NCI-H1092 treated with DMSO at 0.1 percent for 48 hours (cell line): Measurements from ENCODE around the gene FMN2.
A peak's percentile ranks its signal among the peaks of the same experiment; 100 is the strongest.
"Not testable (repeated sequence)": the region's sequence is repeated elsewhere in the genome, so short reads cannot be mapped to it uniquely, and the experiment has no call there.

Experiments used
- DNase-seq: peaks from one replicate; lab custom pipeline; 2025; lab: John Stamatoyannopoulos, UW

FMN2 gene

GRCh38 chr1:240138867-240139266 lies 47.2 kb downstream of the FMN2 start:
- DNase-seq, result no peak

- DNase-seq, result no peak
Observed at GRCh38 chr1:240139511-240139910, 47.8 kb downstream of the FMN2 start.

- DNase-seq, result no peak
Observed at GRCh38 chr1:240145120-240145519, 53.4 kb downstream of the FMN2 start.

- no peak for DNase-seq
Observed at GRCh38 chr1:240148333-240148732, 56.6 kb downstream of the FMN2 start.

GRCh38 chr1:240149484-240150094 lies 57.9 kb downstream of the FMN2 start:
- peak; percentile 47 for DNase-seq

- DNase-seq, result no peak
Observed at GRCh38 chr1:240151136-240151735, 59.6 kb downstream of the FMN2 start.

GRCh38 chr1:240152611-240153297 lies 61.1 kb downstream of the FMN2 start:
- no peak for DNase-seq

GRCh38 chr1:240155605-240156004 lies 63.9 kb downstream of the FMN2 start:
- DNase-seq, result no peak

- no peak for DNase-seq
Observed at GRCh38 chr1:240164742-240165141, 73.1 kb downstream of the FMN2 start.

GRCh38 chr1:240169188-240169587 lies 77.5 kb downstream of the FMN2 start:
- DNase-seq, result peak; percentile 27

- no peak for DNase-seq
Observed at GRCh38 chr1:240170266-240170665, 78.6 kb downstream of the FMN2 start.

GRCh38 chr1:240170806-240171205 lies 79.1 kb downstream of the FMN2 start:
- no peak for DNase-seq

- no peak for DNase-seq
Observed at GRCh38 chr1:240171907-240172306, 80.2 kb downstream of the FMN2 start.

GRCh38 chr1:240173836-240174235 lies 82.2 kb downstream of the FMN2 start:
- DNase-seq, result no peak

GRCh38 chr1:240174734-240175133 lies 83.1 kb downstream of the FMN2 start:
- DNase-seq, result no peak

GRCh38 chr1:240178366-240178765 lies 86.7 kb downstream of the FMN2 start:
- DNase-seq, result no peak

- DNase-seq, result not testable (repeated sequence)
Observed at GRCh38 chr1:240184682-240185081, 93.0 kb downstream of the FMN2 start.

GRCh38 chr1:240188139-240188538 lies 96.5 kb downstream of the FMN2 start:
- DNase-seq, result no peak

- DNase-seq, result peak; percentile 44
Observed at GRCh38 chr1:240189386-240189989, 97.8 kb downstream of the FMN2 start.

GRCh38 chr1:240190881-240191401 lies 99.3 kb downstream of the FMN2 start:
- DNase-seq, result peak; percentile 74

- DNase-seq, result no peak
Observed at GRCh38 chr1:240192851-240193250, 101.2 kb downstream of the FMN2 start.

- DNase-seq, result no peak
Observed at GRCh38 chr1:240193679-240194078, 102.0 kb downstream of the FMN2 start.

GRCh38 chr1:240194120-240194519 lies 102.4 kb downstream of the FMN2 start:
- no peak for DNase-seq
